ENCODE data around the gene DNAJA1.

Gene DNAJA1

DNA sequence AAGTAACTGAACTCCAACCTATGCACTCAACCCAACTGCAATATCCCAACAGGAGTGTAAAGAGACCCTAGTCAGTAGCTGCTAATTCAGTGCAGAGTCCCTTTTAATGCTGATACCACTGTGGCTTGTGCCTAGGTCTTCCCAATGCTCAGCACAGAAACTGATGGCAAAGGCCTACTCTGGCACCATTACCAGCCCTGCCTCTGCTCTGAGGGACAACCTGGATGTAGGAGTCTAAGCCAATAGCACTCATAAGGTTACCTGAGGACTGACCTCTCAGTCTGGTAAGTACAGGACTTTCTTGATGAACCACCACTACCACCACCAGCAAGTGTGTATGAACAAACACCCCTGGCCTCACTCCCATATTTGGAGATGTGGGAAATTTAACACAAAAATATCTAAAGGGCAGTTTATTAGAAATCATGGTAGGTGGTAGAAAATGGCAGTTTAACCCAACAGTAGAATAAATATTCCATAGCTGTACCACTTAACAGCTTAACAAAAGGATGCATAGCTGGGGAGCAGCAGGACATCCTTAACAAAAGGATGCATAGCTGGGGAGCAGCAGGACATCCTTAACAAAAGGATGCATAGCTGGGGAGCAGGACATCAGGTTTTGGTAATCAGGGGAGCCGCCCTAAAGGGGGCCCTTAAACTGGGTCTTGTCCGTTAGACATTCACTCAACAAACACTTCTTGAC is 11.0 kb upstream of the DNAJA1 start:
- Mint-ChIP-seq H3K36me3 (ENCODE audit: low read depth) (peaks cover 7% of the 10 kb centered on the region), H3K27me3 (ENCODE audit: low read depth) (no peaks in the 10 kb centered on the region), H3K9me3 (no peaks in the 10 kb centered on the region), H3K4me1 (peaks cover 9% of the 10 kb centered on the region), H3K4me3 (no peak overlapping the region), H3K27ac (no peak overlapping the region)
- no peak for TF ChIP-seq CTCF (IDR thresholded peaks at IDR 0.05; ENCODE audit: unreplicated experiment in 3 of 3)

DNA sequence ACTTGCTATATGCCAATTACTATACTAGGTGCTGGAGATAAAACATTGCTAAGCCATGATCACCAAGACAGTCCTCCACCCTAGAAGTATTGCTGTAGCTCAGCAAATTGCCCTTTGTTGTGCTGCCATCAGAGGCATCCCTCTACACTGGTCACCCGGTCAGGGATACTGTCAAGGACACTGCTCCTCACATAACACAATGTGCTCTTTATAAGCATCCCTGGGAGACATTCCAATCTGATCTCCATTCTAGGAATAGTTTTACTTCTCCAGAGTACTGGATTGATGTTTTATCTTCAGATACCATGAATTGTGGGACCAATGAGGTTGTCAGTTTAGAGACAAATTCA is 10.4 kb upstream of the DNAJA1 start:
- Mint-ChIP-seq H3K27me3 (ENCODE audit: low read depth) (no peaks in the 10 kb centered on the region), H3K36me3 (ENCODE audit: low read depth) (peaks cover 7% of the 10 kb centered on the region), H3K9me3 (no peaks in the 10 kb centered on the region), H3K4me1 (peaks cover 9% of the 10 kb centered on the region), H3K4me3 (no peak overlapping the region), H3K27ac (no peak overlapping the region)
- TF ChIP-seq CTCF (IDR thresholded peaks at IDR 0.05; ENCODE audit: unreplicated experiment in 3 of 3) = no peak

DNA sequence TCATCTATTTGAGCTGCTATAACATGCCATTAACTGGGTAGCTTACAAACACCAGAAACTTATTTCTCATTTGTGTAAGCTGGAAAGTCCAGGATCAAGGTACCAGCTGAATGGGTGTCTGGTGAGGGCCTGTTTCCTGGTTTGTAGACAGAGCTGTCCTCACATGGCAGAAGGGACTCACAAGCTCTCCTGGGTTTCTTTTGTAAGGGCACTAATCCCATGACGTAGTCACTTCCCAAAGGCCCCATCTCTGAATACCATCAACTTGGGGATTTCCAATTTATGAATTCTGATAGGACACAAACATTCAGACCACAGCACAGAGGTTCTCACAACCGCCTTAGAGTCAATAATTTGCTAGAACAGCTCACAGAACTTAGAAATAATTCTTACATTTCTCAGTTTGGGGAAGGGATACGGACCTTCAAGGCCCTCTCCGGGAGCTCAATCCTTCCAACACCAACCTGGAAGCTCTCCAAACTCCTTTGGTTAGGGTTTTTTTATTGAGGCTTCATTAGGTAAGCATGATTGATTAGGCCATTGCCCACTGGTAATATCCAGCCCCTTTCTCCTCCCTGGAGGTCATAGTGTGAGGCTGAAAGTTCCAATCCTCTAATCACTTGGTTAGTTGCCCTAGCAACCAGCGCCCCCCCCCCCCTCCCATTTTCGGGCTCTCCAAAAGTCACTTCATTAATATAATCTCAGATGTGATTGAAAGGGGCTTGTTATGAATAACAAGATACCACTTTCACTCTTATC is 7.6 kb upstream of the DNAJA1 start:
- peaks cover 13% of the 10 kb centered on the region for H3K4me1 Mint-ChIP-seq
- H3K27me3 Mint-ChIP-seq (ENCODE audit: low read depth) = no peaks in the 10 kb centered on the region
- peaks cover 17% of the 10 kb centered on the region for H3K36me3 Mint-ChIP-seq (ENCODE audit: low read depth)
- no peak for TF ChIP-seq CTCF (IDR thresholded peaks at IDR 0.05; ENCODE audit: unreplicated experiment in 3 of 3)
- no peaks in the 10 kb centered on the region for H3K9me3 Mint-ChIP-seq
- H3K4me3 Mint-ChIP-seq = no peak overlapping the region
- H3K27ac Mint-ChIP-seq = no peak overlapping the region

DNA sequence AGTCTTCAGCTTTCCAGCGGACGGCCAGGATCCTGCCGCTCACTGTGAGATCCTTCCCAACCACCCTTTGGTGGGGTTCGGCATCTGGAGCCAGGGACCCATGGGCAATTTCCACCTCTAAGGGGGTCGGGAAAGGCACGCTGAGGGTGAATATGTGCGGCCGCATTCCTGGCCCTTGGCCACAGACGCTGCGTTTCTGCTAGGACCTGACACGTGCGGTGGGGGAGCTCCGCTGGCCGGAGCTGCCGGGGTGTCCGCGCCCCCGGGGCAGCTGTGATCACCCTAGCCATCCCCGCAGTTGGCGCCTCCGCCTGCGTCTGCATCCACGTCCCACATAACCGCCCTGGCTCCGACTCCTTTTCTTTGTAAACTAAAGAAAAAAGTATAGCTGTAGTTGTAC is 5.3 kb upstream of the DNAJA1 start:
- no peak overlapping the region for H3K4me3 Mint-ChIP-seq
- TF ChIP-seq CTCF (IDR thresholded peaks at IDR 0.05; ENCODE audit: unreplicated experiment in 3 of 3) = no peak
- peaks cover 17% of the 10 kb centered on the region for H3K36me3 Mint-ChIP-seq (ENCODE audit: low read depth)
- no peaks in the 10 kb centered on the region for H3K9me3 Mint-ChIP-seq
- H3K4me1 Mint-ChIP-seq = peaks cover 26% of the 10 kb centered on the region
- H3K27ac Mint-ChIP-seq = no peak overlapping the region
- no peaks in the 10 kb centered on the region for H3K27me3 Mint-ChIP-seq (ENCODE audit: low read depth)

DNA sequence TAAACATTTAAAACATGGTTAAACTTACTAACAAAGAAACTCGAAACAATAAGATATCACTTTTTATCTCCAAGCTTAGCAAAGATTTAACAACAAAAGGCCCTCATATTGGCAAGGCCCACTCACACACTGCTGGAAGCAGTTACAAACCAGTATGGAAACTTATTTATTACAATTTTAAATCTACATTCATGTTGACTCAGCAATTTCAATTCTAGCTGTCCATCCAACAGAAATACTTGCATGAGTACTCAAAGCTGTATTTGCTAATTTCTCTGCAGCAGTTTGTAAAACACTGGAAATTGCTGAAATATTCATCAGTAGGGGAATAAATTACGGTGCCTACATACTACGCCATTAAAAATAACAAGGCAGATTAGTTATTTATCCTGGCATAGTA is 2.8 kb upstream of the DNAJA1 start:
- TF ChIP-seq CTCF (IDR thresholded peaks at IDR 0.05; ENCODE audit: unreplicated experiment in 3 of 3) = no peak
- H3K4me1 Mint-ChIP-seq = peaks cover 40% of the 10 kb centered on the region
- H3K36me3 Mint-ChIP-seq (ENCODE audit: low read depth) = peaks cover 29% of the 10 kb centered on the region
- no peaks in the 10 kb centered on the region for H3K9me3 Mint-ChIP-seq
- peak overlapping the region in 2 of 3 experiments; percentile 68 to 83 for H3K27ac Mint-ChIP-seq
- peak overlapping the region; percentile 58 to 75 (median 73) for H3K4me3 Mint-ChIP-seq
- H3K27me3 Mint-ChIP-seq (ENCODE audit: low read depth) = no peaks in the 10 kb centered on the region
